HG03342 (cell line): ENCODE data around the gene FRAT2.
A peak's percentile ranks its signal among the peaks of the same experiment; 100 is the strongest.

ENCODE experiments used
- ATAC-seq: cut with Tn5 transposase; IDR thresholded peaks from one replicate; pipeline ENCODE4 v1.9.1; 2021; ENCODE audit warnings: mild to moderate bottlenecking, moderate library complexity; ENCODE audit not compliant: unreplicated experiment

FRAT2 gene

GRCh38 chr10:97327348-97328294 is 6.9 kb downstream of the FRAT2 start:
- ATAC-seq, result no peak

GRCh38 chr10:97325754-97326153 is 8.8 kb downstream of the FRAT2 start:
- ATAC-seq, result no peak

- no peak for ATAC-seq
These were observed 11.0 kb downstream of the FRAT2 start for GRCh38 chr10:97323501-97323900.

GRCh38 chr10:97321804-97322190 is 12.7 kb downstream of the FRAT2 start:
- ATAC-seq, result no peak

- no peak for ATAC-seq
These were observed 13.3 kb downstream of the FRAT2 start for GRCh38 chr10:97321032-97321803.

- no peak for ATAC-seq
These were observed 14.0 kb downstream of the FRAT2 start for GRCh38 chr10:97320480-97321031.

- ATAC-seq, result peak; percentile 33
These were observed 14.7 kb downstream of the FRAT2 start for GRCh38 chr10:97319671-97320479.

- peak; percentile 78 for ATAC-seq
These were observed 15.5 kb downstream of the FRAT2 start, which contains the start of gene FRAT1 for GRCh38 chr10:97318772-97319651. Gene FRAT1 (plus strand): TSS chr10:97319271. CDS start chr10:97319454, 183 bp downstream.

GRCh38 chr10:97314671-97315070 is 19.9 kb downstream of the FRAT2 start:
- ATAC-seq, result no peak

- no peak for ATAC-seq
These were observed 21.6 kb downstream of the FRAT2 start for GRCh38 chr10:97312897-97313296.

- no peak for ATAC-seq
These were observed 23.4 kb downstream of the FRAT2 start for GRCh38 chr10:97311111-97311626.

GRCh38 chr10:97307866-97308780 is 26.4 kb downstream of the FRAT2 start:
- ATAC-seq, result no peak

- no peak for ATAC-seq
These were observed 27.1 kb downstream of the FRAT2 start for GRCh38 chr10:97307441-97307840.

GRCh38 chr10:97302088-97302791 is 32.3 kb downstream of the FRAT2 start:
- no peak for ATAC-seq

GRCh38 chr10:97300980-97301379 is 33.5 kb downstream of the FRAT2 start:
- ATAC-seq, result no peak

GRCh38 chr10:97298223-97298571 is 36.3 kb downstream of the FRAT2 start:
- no peak for ATAC-seq

GRCh38 chr10:97297556-97298222 is 36.8 kb downstream of the FRAT2 start:
- no peak for ATAC-seq
